ENCODE data around the gene MKI67. TPM values are rescaled to one million over a fixed set of nuclear protein-coding genes. Genes with fewer than 3 reads are reported as not detected.

MKI67 gene
- polyA plus RNA-seq, 1 of the 3 experiments (the other 2 are of a cell fraction): 7.5 TPM

DNA sequence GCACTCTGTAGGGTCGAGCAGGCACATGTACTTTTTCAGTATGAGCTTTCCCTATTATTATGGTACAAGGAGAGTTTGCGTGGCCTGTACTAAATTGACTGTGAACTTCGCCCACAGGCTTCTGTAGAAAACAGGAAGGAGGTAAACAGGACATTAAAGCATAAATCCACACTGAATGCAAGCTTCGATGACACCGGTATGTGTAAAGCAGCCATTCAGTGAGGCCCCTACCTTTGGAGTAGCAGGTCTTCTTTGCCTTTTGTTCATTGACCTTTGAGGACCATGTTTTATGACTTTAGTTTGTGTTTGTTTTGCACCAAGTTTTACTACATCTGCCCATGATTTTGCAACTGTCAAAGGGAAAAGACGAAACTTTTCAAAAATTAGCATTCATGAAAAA, 14.5 kb downstream of the MKI67 start:
- Histone ChIP-seq H3K9ac (no peak overlapping the region), H3K79me2 (ENCODE audit: insufficient read depth) (peaks cover 38% of the 10 kb centered on the region), H3K4me1 (ENCODE audit: control insufficient read depth in 1 of 2, insufficient read depth in 2 of 2, low read depth in 1 of 2, low read length in 1 of 2) (no peaks in the 10 kb centered on the region), H3K27me3 (ENCODE audit: insufficient read depth) (no peaks in the 10 kb centered on the region), H3K36me3 (replicated peaks in 1 of 2; ENCODE audit: control insufficient read depth in 1 of 2, insufficient read depth in 2 of 2, low read length in 1 of 2) (peaks cover 80 to 91% of the 10 kb centered on the region in 2 experiments), H3K4me3 (ENCODE audit: low read depth in 2 of 2, low read length in 1 of 2) (no peak overlapping the region), H2AFZ (ENCODE audit: low read depth) (no peak overlapping the region), H3F3A (replicated peaks; ENCODE audit: insufficient read depth) (no peaks in the 10 kb centered on the region), H3K9me3 (no peaks in the 10 kb centered on the region), H3K27ac (ENCODE audit: low read depth in 2 of 2, low read length in 1 of 2) (no peak overlapping the region), H4K20me1 (ENCODE audit: insufficient read depth) (peaks cover 30% of the 10 kb centered on the region; the same call in 1 of the 2 replicates), H3K9me2 (no peaks in the 10 kb centered on the region), H3K4me2 (no peak overlapping the region)
- ChIA-PET CTCF (interaction anchor here (2.1 kb wide), 1 partner anchor 33 kb away, joined by 9 read pairs; no protein-coding TSS in a partner anchor), POLR2A (no interaction called here)
- TF ChIP-seq SIN3A (IDR thresholded peaks at IDR 0.05; ENCODE audit: borderline replicate concordance, low read depth, low read length) (no peak), RAD21 (IDR thresholded peaks at IDR 0.05; ENCODE audit: low read length) (no peak), MXI1 (IDR thresholded peaks at IDR 0.05; ENCODE audit: low read depth, low read length) (no peak), FOXM1 (IDR thresholded peaks at IDR 0.05; ENCODE audit: low read depth) (no peak), GABPA (IDR thresholded peaks at IDR 0.05; ENCODE audit: low read depth) (no peak), RFX5 (IDR thresholded peaks at IDR 0.05; ENCODE audit: low read length) (no peak), POLR2AphosphoS5 (IDR thresholded peaks at IDR 0.05; ENCODE audit: low read depth, low read length) (no peak), GATA2 (CRISPR knock-in tag; IDR thresholded peaks at IDR 0.05) (no peak), RCOR1 (IDR thresholded peaks at IDR 0.05; ENCODE audit: low read length) (no peak), ELF1 (IDR thresholded peaks at IDR 0.05) (no peak), YY1 (IDR thresholded peaks at IDR 0.05; ENCODE audit: low read depth) (no peak)
- TF ChIP-seq, protein P1, sequence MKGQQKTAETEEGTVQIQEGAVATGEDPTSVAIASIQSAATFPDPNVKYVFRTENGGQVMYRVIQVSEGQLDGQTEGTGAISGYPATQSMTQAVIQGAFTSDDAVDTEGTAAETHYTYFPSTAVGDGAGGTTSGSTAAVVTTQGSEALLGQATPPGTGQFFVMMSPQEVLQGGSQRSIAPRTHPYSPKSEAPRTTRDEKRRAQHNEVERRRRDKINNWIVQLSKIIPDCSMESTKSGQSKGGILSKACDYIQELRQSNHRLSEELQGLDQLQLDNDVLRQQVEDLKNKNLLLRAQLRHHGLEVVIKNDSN (IDR thresholded peaks at IDR 0.05; ENCODE audit: borderline replicate concordance, low read depth): no peak
- TF ChIP-seq, protein P2, sequence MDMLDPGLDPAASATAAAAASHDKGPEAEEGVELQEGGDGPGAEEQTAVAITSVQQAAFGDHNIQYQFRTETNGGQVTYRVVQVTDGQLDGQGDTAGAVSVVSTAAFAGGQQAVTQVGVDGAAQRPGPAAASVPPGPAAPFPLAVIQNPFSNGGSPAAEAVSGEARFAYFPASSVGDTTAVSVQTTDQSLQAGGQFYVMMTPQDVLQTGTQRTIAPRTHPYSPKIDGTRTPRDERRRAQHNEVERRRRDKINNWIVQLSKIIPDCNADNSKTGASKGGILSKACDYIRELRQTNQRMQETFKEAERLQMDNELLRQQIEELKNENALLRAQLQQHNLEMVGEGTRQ (IDR thresholded peaks at IDR 0.05; ENCODE audit: borderline replicate concordance, low read depth, low read length): no peak
- TF ChIP-seq, protein P3, sequence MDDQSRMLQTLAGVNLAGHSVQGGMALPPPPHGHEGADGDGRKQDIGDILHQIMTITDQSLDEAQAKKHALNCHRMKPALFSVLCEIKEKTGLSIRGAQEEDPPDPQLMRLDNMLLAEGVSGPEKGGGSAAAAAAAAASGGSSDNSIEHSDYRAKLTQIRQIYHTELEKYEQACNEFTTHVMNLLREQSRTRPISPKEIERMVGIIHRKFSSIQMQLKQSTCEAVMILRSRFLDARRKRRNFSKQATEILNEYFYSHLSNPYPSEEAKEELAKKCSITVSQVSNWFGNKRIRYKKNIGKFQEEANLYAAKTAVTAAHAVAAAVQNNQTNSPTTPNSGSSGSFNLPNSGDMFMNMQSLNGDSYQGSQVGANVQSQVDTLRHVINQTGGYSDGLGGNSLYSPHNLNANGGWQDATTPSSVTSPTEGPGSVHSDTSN (IDR thresholded peaks at IDR 0.05): no peak
- TF ChIP-seq, protein P4, sequence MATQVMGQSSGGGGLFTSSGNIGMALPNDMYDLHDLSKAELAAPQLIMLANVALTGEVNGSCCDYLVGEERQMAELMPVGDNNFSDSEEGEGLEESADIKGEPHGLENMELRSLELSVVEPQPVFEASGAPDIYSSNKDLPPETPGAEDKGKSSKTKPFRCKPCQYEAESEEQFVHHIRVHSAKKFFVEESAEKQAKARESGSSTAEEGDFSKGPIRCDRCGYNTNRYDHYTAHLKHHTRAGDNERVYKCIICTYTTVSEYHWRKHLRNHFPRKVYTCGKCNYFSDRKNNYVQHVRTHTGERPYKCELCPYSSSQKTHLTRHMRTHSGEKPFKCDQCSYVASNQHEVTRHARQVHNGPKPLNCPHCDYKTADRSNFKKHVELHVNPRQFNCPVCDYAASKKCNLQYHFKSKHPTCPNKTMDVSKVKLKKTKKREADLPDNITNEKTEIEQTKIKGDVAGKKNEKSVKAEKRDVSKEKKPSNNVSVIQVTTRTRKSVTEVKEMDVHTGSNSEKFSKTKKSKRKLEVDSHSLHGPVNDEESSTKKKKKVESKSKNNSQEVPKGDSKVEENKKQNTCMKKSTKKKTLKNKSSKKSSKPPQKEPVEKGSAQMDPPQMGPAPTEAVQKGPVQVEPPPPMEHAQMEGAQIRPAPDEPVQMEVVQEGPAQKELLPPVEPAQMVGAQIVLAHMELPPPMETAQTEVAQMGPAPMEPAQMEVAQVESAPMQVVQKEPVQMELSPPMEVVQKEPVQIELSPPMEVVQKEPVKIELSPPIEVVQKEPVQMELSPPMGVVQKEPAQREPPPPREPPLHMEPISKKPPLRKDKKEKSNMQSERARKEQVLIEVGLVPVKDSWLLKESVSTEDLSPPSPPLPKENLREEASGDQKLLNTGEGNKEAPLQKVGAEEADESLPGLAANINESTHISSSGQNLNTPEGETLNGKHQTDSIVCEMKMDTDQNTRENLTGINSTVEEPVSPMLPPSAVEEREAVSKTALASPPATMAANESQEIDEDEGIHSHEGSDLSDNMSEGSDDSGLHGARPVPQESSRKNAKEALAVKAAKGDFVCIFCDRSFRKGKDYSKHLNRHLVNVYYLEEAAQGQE (IDR thresholded peaks at IDR 0.05; ENCODE audit: low read depth, low read length): no peak
- no peak for DNase-seq
- WGBS (ENCODE audit: low lambda C conversion rate): 94% methylated on average over 6 of the region's 6 CpGs
